Activated T-cell treated with anti-CD3 and anti-CD28 coated beads, Interleukin-2, amount 50 U/mL, for 24 hours (primary cell): ENCODE measurements around the gene PKD1.

Source experiments
- DNase-seq: peaks from one replicate; pipeline ENCODE4 v3.0.0-alpha.2; 2020
- H3K27ac Mint-ChIP-seq: 2 replicates; pipeline ENCODE4 v1.8.0; 2020; ENCODE audit warnings: mild to moderate bottlenecking, mixed read lengths
- H3K27me3 Mint-ChIP-seq: 2 replicates; pipeline ENCODE4 v1.8.0; 2020; ENCODE audit warnings: mixed read lengths
- H3K36me3 Mint-ChIP-seq: 2 replicates; pipeline ENCODE4 v1.8.0; 2020; ENCODE audit warnings: low read depth, mixed read lengths
- H3K4me1 Mint-ChIP-seq: 2 replicates; pipeline ENCODE4 v1.8.0; 2020; ENCODE audit warnings: low read depth, mixed read lengths
- H3K4me3 Mint-ChIP-seq: 2 replicates; pipeline ENCODE4 v1.8.0; 2020; ENCODE audit warnings: mild to moderate bottlenecking, moderate library complexity, mixed read lengths
- H3K9me3 Mint-ChIP-seq: 2 replicates; pipeline ENCODE4 v1.8.0; 2020; ENCODE audit warnings: mixed read lengths

The PKD1 gene

DNA sequence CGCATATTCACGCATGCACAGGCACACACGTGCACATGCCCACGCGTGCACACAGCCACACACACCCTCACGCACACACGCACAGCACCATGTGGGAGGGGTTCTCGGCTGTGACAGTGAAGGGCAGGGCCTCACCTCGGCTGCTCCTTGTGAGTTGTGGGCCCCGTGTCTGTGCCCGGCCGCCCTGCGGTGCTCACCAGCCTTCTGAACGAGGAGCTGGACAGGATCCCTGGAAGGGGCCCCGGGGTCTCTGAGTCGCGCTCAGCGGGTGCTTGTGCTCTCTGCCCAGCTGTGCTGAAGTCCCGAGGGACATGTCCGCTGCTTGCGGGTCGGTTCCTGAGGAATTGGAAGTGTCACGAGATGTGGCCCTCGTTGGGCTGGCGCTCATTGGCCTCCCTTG is 71.8 kb downstream of the PKD1 start:
- H3K9me3 Mint-ChIP-seq = no peaks in the 10 kb centered on the region
- H3K4me1 Mint-ChIP-seq = no peaks in the 10 kb centered on the region
- no peak overlapping the region for H3K27ac Mint-ChIP-seq
- peaks cover 73% of the 10 kb centered on the region for H3K36me3 Mint-ChIP-seq
- no peaks in the 10 kb centered on the region for H3K27me3 Mint-ChIP-seq
- DNase-seq = no peak
- no peak overlapping the region for H3K4me3 Mint-ChIP-seq

DNA sequence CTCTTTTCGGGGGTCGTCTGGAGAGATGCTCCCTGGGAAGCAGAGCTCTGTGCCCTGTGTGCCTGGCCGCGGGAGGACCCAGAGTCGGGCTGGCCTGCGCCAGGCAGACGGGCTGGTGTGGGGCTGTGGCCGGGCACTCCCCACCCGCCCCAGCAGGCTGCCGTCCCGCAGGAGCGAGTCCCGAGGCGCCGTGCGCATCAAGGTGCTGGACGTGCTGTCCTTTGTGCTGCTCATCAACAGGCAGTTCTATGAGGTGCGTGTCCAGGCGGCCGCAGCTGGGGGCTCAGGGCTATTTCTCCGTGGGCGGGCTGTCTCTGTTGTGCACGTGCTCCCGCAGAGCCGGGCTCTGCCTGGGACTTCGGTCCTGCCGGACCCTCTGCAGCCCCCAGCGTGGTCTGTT is 72.9 kb downstream of the PKD1 start:
- Mint-ChIP-seq H3K36me3 (peaks cover 71% of the 10 kb centered on the region), H3K27ac (no peak overlapping the region), H3K4me3 (no peak overlapping the region), H3K9me3 (no peaks in the 10 kb centered on the region), H3K4me1 (no peaks in the 10 kb centered on the region), H3K27me3 (no peaks in the 10 kb centered on the region)
- DNase-seq = no peak

DNA sequence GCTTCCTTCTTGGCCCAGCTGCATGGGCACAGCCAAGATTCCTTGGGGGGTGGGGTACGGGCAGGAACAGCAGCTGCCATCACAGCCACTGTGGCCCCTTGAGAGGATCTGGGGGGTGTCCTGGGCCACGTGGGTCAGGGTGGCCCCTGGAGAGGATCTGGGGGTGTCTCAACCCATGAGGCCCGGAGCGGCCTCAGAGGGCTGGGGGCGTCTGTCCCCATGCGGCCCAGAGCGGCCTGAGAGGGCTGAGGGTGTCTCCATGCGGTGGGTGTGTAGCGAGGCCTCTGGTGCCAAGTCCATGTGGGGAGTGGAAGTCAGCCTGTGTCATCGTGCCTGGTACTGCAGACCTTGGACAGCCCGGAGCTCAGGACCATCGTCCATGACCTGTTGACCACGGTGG is 74.2 kb downstream of the PKD1 start:
- Mint-ChIP-seq H3K36me3 (peaks cover 72% of the 10 kb centered on the region), H3K27ac (no peak overlapping the region), H3K9me3 (no peaks in the 10 kb centered on the region), H3K4me1 (no peaks in the 10 kb centered on the region), H3K27me3 (no peaks in the 10 kb centered on the region), H3K4me3 (no peak overlapping the region)
- DNase-seq = no peak

DNA sequence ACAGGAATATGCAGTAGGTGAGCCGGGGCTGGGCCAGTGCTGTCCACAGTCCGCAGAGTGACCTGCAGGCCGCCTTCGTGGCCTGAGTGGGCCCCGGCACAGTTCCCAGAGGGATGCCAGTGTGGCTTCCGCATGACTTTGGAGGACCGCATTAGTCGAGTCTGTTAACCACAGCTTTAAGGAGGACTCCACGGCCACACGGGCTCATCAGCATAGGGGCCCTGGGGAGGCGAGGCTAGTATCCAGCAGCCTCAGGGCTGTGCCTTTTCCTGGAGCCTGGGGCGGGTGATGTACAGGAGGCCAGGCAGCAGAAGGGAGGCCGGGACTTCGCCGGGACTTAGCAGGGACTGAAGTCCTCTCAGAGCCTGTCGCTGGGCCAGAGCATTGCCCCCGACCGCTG is 74.7 kb downstream of the PKD1 start:
- no peak overlapping the region for H3K4me3 Mint-ChIP-seq
- DNase-seq = no peak
- H3K4me1 Mint-ChIP-seq = no peaks in the 10 kb centered on the region
- H3K27me3 Mint-ChIP-seq = no peaks in the 10 kb centered on the region
- H3K27ac Mint-ChIP-seq = no peak overlapping the region
- H3K9me3 Mint-ChIP-seq = no peaks in the 10 kb centered on the region
- H3K36me3 Mint-ChIP-seq = peaks cover 70% of the 10 kb centered on the region

DNA sequence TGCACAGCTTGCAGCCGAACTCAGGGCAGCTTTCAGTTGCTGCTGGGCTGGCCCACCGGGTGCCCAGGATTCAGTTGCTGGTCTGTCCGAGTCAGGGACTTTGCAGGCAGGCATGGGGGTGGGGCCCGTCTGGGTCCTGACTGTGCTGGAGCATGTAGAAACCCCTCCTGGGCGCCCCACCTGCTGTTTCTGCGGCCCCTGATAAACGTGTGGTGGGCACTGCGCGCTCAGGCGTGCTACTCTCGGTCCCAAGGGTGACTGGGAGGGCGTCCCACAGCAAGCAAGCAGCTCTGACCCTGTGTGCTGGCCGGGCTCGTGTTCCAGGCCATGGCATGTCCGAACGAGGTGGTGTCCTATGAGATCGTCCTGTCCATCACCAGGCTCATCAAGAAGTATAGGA is 75.4 kb downstream of the PKD1 start:
- Mint-ChIP-seq H3K4me3 (no peak overlapping the region), H3K27me3 (no peaks in the 10 kb centered on the region), H3K27ac (no peak overlapping the region), H3K4me1 (no peaks in the 10 kb centered on the region), H3K9me3 (no peaks in the 10 kb centered on the region), H3K36me3 (peaks cover 68% of the 10 kb centered on the region)
- DNase-seq = no peak

DNA sequence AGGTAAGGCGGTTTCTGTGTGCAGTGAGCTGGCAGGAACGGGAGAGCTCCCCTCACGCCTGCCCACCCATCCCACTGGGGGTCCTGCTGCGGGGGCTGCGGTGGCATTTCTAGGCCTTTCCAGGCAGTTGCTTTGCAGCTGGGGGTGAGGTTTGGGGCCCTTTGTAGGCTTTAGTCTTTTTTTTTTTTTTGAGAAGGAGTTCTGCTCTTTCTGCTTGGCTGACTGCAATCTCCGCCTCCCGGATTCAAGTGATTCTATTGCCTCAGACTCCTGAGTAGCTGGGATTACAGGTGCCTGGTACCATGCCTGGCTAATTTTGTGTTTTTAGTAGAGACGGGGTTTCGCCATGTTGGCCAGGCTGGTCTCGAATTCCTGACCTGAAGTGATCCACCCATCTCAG is 76.8 kb downstream of the PKD1 start:
- Mint-ChIP-seq H3K9me3 (no peaks in the 10 kb centered on the region), H3K27me3 (no peaks in the 10 kb centered on the region), H3K27ac (no peak overlapping the region), H3K36me3 (peaks cover 68% of the 10 kb centered on the region), H3K4me3 (no peak overlapping the region), H3K4me1 (no peaks in the 10 kb centered on the region)
- no peak for DNase-seq

DNA sequence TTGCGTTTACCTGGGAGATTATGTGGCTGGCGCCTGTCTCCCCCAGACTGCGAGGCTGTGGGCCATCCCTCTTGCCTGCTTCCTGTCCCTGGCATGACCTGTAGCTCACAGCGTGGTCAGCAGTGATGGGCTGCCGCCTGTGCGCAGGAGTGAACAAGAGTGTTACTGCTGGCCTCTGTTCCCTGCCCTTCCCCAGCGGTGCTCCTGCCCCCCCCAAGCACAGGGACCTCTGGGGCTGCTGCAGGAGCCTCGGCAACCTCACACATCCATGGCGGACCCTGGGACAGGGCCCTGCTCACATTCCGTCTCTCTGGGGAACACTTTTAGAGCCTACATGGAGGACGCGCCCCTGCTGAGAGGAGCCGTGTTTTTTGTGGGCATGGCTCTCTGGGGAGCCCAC is 77.3 kb downstream of the PKD1 start:
- H3K4me3 Mint-ChIP-seq = no peak overlapping the region
- no peak for DNase-seq
- no peaks in the 10 kb centered on the region for H3K4me1 Mint-ChIP-seq
- no peaks in the 10 kb centered on the region for H3K27me3 Mint-ChIP-seq
- H3K27ac Mint-ChIP-seq = no peak overlapping the region
- H3K9me3 Mint-ChIP-seq = no peaks in the 10 kb centered on the region
- H3K36me3 Mint-ChIP-seq = peaks cover 68% of the 10 kb centered on the region

DNA sequence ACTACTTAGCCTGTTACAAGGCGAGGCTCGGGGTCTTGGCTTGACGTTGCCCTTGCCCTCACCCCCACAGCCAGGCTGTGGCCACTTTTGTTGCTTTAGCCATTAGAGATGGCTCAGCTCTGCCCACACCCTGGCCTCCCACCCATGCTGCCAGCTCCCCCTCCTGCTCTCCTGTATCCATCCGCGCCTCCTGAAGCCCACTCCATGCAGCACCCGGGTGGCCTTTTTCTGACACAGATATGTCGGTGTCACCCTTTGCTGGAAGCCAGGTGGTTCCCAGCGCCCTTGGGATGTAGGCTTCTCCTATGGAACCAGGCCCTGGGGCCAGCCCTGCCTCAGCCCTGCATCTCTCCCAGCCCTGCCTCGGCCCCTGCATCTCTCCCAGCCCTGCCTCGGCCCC is 78.3 kb downstream of the PKD1 start:
- no peak for DNase-seq
- Mint-ChIP-seq H3K27me3 (no peaks in the 10 kb centered on the region), H3K9me3 (no peaks in the 10 kb centered on the region), H3K4me3 (no peak overlapping the region), H3K36me3 (peaks cover 69% of the 10 kb centered on the region), H3K27ac (no peak overlapping the region), H3K4me1 (no peaks in the 10 kb centered on the region)

DNA sequence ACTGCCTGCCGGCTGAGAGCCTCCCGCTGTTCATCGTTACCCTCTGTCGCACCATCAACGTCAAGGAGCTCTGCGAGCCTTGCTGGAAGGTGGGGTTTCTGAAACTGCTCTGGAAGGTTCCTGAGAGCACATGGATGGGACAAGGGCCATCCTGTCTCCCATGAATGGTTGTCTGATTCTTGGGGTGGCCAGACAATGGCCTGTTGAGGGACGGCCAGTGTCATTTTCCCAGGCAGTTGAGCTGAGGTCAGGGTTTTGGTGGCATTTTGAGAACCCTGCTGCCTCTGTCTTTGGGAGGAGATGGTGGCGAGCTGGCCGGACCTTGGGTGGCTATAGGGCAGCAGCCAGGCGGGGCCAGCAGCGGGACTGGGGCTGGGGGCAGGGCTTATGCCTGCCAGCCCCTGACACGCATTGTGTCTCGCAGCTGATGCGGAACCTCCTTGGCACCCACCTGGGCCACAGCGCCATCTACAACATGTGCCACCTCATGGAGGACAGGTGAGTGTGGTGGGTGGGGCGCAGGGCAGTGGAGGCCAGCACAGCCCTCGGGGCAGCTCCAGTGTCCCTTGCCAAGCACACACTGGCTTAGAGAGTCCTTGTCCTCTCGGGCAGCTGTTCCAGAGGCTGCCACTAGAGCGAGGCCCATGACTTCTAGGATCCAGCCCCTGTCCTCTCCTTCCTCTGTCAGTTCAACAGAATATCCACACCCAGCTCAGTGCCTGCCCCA is 78.9 kb downstream of the PKD1 start:
- Mint-ChIP-seq H3K4me3 (no peak overlapping the region), H3K27me3 (no peaks in the 10 kb centered on the region), H3K4me1 (no peaks in the 10 kb centered on the region), H3K27ac (no peak overlapping the region), H3K9me3 (no peaks in the 10 kb centered on the region), H3K36me3 (peaks cover 73% of the 10 kb centered on the region)
- no peak for DNase-seq

DNA sequence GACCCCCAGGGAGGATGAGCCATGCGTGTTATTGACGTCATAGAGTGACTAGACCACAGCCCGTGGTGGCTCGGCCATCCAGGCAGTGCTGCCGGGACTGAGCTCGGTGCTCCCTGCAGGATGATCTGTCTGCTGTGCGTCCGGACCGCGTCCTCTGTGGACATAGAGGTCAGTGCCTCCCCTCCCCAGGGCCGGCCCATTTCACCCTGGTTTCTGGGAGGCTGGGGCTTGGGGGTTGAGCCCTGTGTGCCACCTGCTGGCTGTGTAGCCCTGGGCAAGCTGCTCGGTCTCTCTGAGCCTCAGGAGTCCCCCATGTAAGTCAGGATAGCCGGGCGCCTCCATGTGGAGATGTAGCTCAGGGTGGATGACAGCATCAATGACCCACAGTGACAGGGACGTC is 79.6 kb downstream of the PKD1 start:
- Mint-ChIP-seq H3K36me3 (peaks cover 77% of the 10 kb centered on the region), H3K4me1 (no peaks in the 10 kb centered on the region), H3K27ac (no peak overlapping the region), H3K9me3 (no peaks in the 10 kb centered on the region), H3K4me3 (no peak overlapping the region), H3K27me3 (no peaks in the 10 kb centered on the region)
- no peak for DNase-seq

DNA sequence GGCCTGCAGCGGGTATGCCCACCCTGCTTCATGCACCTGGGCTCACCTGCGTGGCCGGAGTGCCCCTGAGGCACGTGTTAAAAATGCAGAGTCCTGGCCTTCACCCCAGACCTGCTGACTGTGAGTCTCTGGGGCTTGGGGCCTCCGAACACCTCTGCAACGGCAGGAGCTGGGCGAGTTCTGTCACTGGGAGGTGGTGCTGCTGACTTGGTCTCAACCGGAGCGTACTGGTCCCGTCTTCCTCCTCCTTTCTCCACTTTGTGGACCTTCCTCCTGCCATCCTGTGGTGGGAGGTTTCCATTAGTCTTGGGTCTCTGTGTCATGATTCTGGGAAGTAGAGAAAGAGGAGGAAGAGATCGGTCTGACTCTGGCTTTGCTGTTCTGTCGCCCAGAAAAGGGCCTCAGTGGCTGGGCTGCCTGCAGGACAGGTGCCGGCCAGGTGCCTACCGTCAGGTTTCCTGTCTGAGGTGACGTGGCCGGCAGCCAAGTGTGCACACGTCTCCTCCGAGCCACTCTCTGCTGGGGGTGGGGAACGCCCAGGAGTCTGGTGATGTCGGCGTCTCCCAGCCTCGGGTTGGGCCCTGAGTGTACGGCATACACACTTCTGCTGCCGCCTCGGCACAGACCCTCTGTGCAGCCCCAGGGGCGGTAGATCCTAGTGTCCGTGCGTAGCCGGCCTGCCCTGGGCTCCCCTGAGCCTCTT is 81.0 kb downstream of the PKD1 start:
- Mint-ChIP-seq H3K27me3 (no peaks in the 10 kb centered on the region), H3K36me3 (peaks cover 75% of the 10 kb centered on the region), H3K4me1 (peaks cover 3% of the 10 kb centered on the region), H3K27ac (no peak overlapping the region), H3K4me3 (no peak overlapping the region), H3K9me3 (no peaks in the 10 kb centered on the region)
- DNase-seq = no peak

DNA sequence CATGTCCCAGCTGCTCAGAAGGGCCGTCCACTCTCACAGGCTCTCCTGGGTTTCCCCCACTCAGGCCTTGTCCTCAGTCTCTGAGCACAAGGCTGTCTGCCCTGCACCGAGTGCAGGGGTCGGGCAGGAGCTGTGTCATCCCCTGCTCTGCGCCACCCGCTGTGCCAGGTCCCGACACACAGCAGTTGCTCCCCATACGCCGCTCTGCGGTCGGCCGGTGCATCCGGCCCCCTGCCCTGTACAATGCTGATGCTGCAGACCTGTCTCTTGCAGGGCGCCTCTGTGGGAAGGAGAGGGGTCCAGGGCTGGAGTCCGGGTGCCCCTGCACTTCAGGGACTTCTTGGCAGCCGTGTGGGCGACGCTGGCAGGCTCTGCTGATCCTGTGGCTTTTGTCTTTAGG is 81.8 kb downstream of the PKD1 start:
- Mint-ChIP-seq H3K4me1 (peaks cover 7% of the 10 kb centered on the region), H3K27ac (no peak overlapping the region), H3K9me3 (no peaks in the 10 kb centered on the region), H3K4me3 (no peak overlapping the region), H3K36me3 (peaks cover 74% of the 10 kb centered on the region), H3K27me3 (no peaks in the 10 kb centered on the region)
- DNase-seq = no peak

DNA sequence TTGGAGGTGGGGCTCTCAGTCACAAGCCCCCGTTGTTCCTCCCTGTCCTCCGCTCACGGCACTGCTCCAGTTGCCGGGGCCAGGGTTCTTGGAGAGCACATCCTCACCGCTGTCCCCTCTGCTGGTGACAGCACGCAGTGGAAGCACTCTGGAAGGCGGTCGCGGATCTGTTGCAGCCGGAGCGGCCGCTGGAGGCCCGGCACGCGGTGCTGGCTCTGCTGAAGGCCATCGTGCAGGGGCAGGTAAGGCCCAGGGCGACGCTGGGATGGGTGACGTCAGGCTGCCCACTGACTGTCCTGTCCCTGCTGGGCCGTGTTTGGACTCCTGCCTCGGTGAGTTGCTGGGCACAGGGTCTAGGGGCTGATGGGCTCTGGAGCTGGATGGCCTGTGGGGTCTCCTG is 82.5 kb downstream of the PKD1 start:
- H3K27me3 Mint-ChIP-seq = no peaks in the 10 kb centered on the region
- no peak overlapping the region for H3K4me3 Mint-ChIP-seq
- DNase-seq = no peak
- H3K9me3 Mint-ChIP-seq = no peaks in the 10 kb centered on the region
- peaks cover 75% of the 10 kb centered on the region for H3K36me3 Mint-ChIP-seq
- H3K27ac Mint-ChIP-seq = no peak overlapping the region
- H3K4me1 Mint-ChIP-seq = peaks cover 13% of the 10 kb centered on the region

DNA sequence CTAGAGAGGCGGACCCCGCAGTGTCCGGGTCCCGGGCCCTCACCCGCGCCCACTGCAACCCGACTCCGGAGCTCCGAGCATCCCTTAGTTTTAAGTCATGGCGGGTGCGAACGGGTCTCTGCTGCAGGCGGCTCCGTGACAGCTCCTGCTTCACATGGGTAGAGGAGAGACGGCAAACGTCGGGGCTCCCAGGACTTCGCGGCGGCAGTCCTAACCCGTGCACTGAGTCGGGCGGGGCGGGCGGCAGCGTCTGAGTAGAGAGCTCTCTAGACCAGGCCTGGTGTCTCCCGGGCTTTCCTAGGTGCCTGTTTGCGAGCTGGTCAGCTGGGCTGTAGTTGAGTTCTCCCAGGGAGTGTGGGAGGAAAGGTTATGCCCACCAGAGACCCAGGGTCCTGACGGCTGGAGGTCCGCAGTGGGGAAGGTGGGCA is 87.6 kb downstream of the PKD1 start:
- peaks cover 51% of the 10 kb centered on the region for H3K36me3 Mint-ChIP-seq
- H3K4me3 Mint-ChIP-seq = peak overlapping the region; percentile 93
- peak overlapping the region; percentile 85 for H3K27ac Mint-ChIP-seq
- H3K27me3 Mint-ChIP-seq = no peaks in the 10 kb centered on the region
- DNase-seq = no peak
- H3K9me3 Mint-ChIP-seq = no peaks in the 10 kb centered on the region
- H3K4me1 Mint-ChIP-seq = peaks cover 22% of the 10 kb centered on the region

DNA sequence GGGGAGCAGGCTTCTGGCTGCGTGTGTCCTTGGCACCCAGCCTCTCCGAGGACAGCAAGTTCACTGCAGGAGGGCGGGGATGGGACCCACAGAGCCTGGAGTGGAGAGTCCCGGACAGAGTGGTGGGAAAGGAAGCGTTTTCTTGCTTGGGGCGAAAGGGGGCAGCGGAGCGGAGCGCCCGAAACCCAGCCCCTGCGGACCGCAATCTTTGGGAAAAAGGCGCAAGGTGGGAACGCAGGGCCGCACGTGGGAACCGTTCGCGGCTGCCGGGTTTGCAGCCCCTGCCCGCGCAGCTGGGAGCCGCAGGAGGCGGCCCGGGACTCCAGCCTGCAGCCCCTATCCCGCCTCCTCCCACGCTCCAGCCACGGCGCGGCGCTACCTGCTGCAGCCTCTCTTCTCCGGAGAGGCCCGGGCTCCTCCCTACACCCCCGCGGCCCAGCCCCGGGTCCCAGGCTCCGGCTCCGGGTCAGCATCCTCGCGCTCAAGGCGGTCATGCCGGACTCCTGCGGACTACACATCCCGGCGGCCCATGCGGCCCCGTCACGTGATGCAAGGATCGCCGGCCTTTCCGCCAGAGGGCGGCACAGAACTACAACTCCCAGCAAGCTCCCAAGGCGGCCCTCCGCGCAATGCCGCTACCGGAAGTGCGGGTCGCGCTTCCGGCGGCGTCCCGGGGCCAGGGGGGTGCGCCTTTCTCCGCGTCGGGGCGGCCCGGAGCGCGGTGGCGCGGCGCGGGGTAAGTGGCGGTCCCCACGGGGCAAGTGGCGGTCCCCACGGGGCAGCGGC is 88.2 kb downstream of the PKD1 start, which contains the start of the genes NTHL1 and TSC2:
Gene NTHL1 (minus strand): TSS at position 505 of the 786 bp plus-strand sequence. CDS start 11 bp downstream, at position 494.
Gene TSC2 (plus strand): TSS at position 656 of the 786 bp plus-strand sequence. CDS start 631 bp downstream, outside the sequence.
- Mint-ChIP-seq H3K36me3 (peaks cover 48% of the 10 kb centered on the region), H3K27ac (peak within 1 kb of the TSS; percentile 85), H3K4me1 (peaks cover 22% of the 10 kb centered on the region), H3K27me3 (no peaks in the 10 kb centered on the region), H3K4me3 (peak within 1 kb of the TSS; percentile 93), H3K9me3 (no peaks in the 10 kb centered on the region)
- peak; percentile 95 for DNase-seq
